ENCODE measurements around the gene APOBEC3H. TPM values are rescaled to one million over a fixed set of nuclear protein-coding genes. Genes with fewer than 3 reads are reported as not detected.

Gene APOBEC3H
- total and polyA plus RNA-seq, 2 donors (not counting 3 experiments of a cell fraction or from before 2014, with no cell fraction given) = not detected

DNA sequence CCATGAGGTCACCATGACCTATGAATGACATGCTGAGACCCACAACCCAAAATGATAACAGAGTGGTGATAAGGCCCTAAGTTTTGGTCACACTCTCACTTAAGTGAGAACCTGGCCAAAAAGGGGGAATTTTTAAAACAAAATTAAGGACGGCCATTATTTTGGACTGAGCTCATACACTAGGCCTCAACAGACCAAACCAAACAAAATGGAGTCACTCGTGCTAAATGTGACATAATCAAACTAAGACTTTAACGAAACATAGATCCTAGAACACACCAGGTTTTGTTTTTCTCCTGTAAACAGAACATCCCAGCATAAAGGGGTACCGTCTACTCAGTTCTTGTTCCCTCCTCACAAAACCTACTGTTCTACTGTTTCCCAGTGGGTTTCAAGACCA, 11.4 kb downstream of the APOBEC3H start:
- H3K4me1 ChIP-seq (ENCODE audit: control insufficient read depth, extremely low read depth, insufficient read depth, low read length) = no peaks in the 10 kb centered on the region
- CTCF ChIA-PET = interaction anchor here (0.7 to 1.6 kb wide), 5 partner anchors 13 to 344 kb away, joined by 3 to 4 read pairs (median 3); no protein-coding TSS in a partner anchor
- no peaks in the 10 kb centered on the region for H3K79me2 ChIP-seq (ENCODE audit: control insufficient read depth, insufficient read depth, low read length)
- H3K4me2 ChIP-seq (ENCODE audit: insufficient read depth, low read length) = no peak overlapping the region
- no peaks in the 10 kb centered on the region for H4K20me1 ChIP-seq (replicated peaks; ENCODE audit: control insufficient read depth, extremely low read depth, insufficient read depth, low read length)
- intact Hi-C loops (cut with micrococcal nuclease) (no loop called here), dilution Hi-C loops (cut with MboI; ENCODE audit: extremely low pct_ligation_motif_present, low sequenced_read_pairs) (no loop called here)
- TF ChIP-seq POLR2A (IDR thresholded peaks at IDR 0.05; ENCODE audit: low read depth, low read length) = no peak
- no peak for TF ChIP-seq JUN (IDR thresholded peaks at IDR 0.05; ENCODE audit: borderline replicate concordance, insufficient read depth, insufficient read length, low read depth)
- TF ChIP-seq, protein P1, sequence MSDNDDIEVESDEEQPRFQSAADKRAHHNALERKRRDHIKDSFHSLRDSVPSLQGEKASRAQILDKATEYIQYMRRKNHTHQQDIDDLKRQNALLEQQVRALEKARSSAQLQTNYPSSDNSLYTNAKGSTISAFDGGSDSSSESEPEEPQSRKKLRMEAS (IDR thresholded peaks at IDR 0.05; ENCODE audit: insufficient read depth, insufficient read length) = no peak
- no peak for TF ChIP-seq EZH2 (IDR thresholded peaks at IDR 0.05; ENCODE audit: borderline replicate concordance, low read depth, low read length, severe bottlenecking)
- TF ChIP-seq MYC (IDR thresholded peaks at IDR 0.05; ENCODE audit: low read depth, low read length) = no peak
- TF ChIP-seq CTCF (IDR thresholded peaks at IDR 0.05; ENCODE audit: extremely low read depth in 1 of 2, insufficient read depth in 1 of 2, low read depth in 1 of 2, low read length in 2 of 2) = no peak
- TF ChIP-seq POLR2AphosphoS5 (IDR thresholded peaks at IDR 0.05; ENCODE audit: insufficient read depth, low read depth, low read length) = no peak
- no peak for TF ChIP-seq GATA2 (IDR thresholded peaks at IDR 0.05; ENCODE audit: insufficient read depth, insufficient read length, low read depth, low read length)
- TF ChIP-seq FOS (IDR thresholded peaks at IDR 0.05; ENCODE audit: borderline replicate concordance, insufficient read depth, low read length) = no peak
- POLR2A ChIA-PET = no interaction called here
- H3K9me1 ChIP-seq (replicated peaks; ENCODE audit: control insufficient read depth, extremely low read depth, insufficient read depth, low read length) = no peaks in the 10 kb centered on the region
- H2AFZ ChIP-seq (ENCODE audit: low read depth, low read length) = no peak overlapping the region
- H3K4me3 ChIP-seq (replicated peaks in 1 of 3; ENCODE audit: insufficient read depth in 1 of 3, low read depth in 1 of 3, low read length in 3 of 3) = no peak overlapping the region
- BruUV-seq (replicated peaks) = no TSS peak
- no peaks in the 10 kb centered on the region for H3K36me3 ChIP-seq (ENCODE audit: control insufficient read depth in 2 of 2, extremely low read depth in 1 of 2, insufficient read depth in 2 of 2, low read length in 2 of 2)
- DNase-seq (ENCODE audit: low read depth, low spot score) (no peak), FAIRE-seq (no peak)
- H3K27ac ChIP-seq (ENCODE audit: insufficient read depth, low read depth, low read length) = no peak overlapping the region
- H3K27me3 ChIP-seq (ENCODE audit: control insufficient read depth in 2 of 2, insufficient read depth in 2 of 2, low read length in 2 of 2) = peaks cover under 1 to 9% of the 10 kb centered on the region in 2 experiments
- no peaks in the 10 kb centered on the region for H3K9me3 ChIP-seq (replicated peaks; ENCODE audit: control insufficient read depth, insufficient read depth, low read length)
- H3K9ac ChIP-seq (replicated peaks; ENCODE audit: extremely low read depth, insufficient read depth, low read length) = no peak overlapping the region
